Uterus (tissue), 4 donors: ENCODE measurements around the gene CCDC61. TPM values are rescaled to one million over a fixed set of nuclear protein-coding genes. Genes with fewer than 3 reads are reported as not detected.

ENCODE experiments used
- DNase-seq, 2 donors: peaks; one replicate each; pipeline ENCODE4 v3.0.0-alpha.2; 2019 to 2020
- H3K27ac ChIP-seq, 2 donors: fragments of 200-600 bp; sonication (generic); 1 replicate in 1 of 2; 2 replicates in 1 of 2; pipeline ENCODE4 v1.5.1; 2016 to 2018
- H3K27me3 ChIP-seq, 2 donors: fragments of 200-600 bp; sonication (generic); one replicate each; pipeline ENCODE4 v1.5.1; 2018 to 2019; ENCODE audit warnings: control low read depth in 1 of 2
- H3K36me3 ChIP-seq, 2 donors: fragments of 200-600 bp; sonication (generic); one replicate each; pipeline ENCODE4 v1.5.1; 2019; ENCODE audit warnings: control low read depth in 1 of 2
- H3K4me1 ChIP-seq, 2 donors: fragments of 200-600 bp; sonication (generic); one replicate each; pipeline ENCODE4 v1.5.1; 2018 to 2019; ENCODE audit warnings: control low read depth in 1 of 2
- H3K4me3 ChIP-seq, 2 donors: fragments of 200-600 bp; sonication (generic); 1 replicate in 1 of 2; 2 replicates in 1 of 2; pipeline ENCODE4 v1.5.1; 2018 to 2019; ENCODE audit warnings: mild to moderate bottlenecking in 1 of 2
- H3K9me3 ChIP-seq, 2 donors: fragments of 200-600 bp; sonication (generic); one replicate each; pipeline ENCODE4 v1.5.1; 2019; ENCODE audit warnings: control low read depth in 1 of 2
- POLR2A ChIP-seq, 2 donors: fragments of 450-650 bp; IDR thresholded peaks; one replicate each; pipeline ENCODE4 v1.6.1; 2016; ENCODE audit warnings: antibody characterized with exemption in 2 of 2, mild to moderate bottlenecking in 1 of 2, moderate library complexity in 1 of 2
- intact Hi-C: fragments of 100-400 bp; cut with DNase I; formaldehyde crosslinking; loops from one replicate; pipeline ENCODE4 v1.15.1; 2023; ENCODE audit warnings: low total_unique reads
- total RNA-seq, 4 donors: library from RNA; depleted of rRNA in 3 of 4; stranded (reverse); fragments of >200 nt in 3 of 4; gene quantifications; one replicate each; pipeline versions ENCODE4 v1.1.0 to v1.2.4, GENCODE V29; 2014 to 2023
- TF ChIP-seq, protein P1 (sequence below), 4 experiments: fragments of 200-600 bp in 2 of 4; fragments of 450-650 bp in 2 of 4; sonication (generic) in 2 of 4; IDR thresholded peaks; one replicate each; pipeline ENCODE4 v1.5.1; 2016 to 2019; ENCODE audit warnings: antibody characterized with exemption in 4 of 4, mild to moderate bottlenecking in 2 of 4, moderate library complexity in 1 of 4
- donor health status: DM: yes; HTN: yes; CAD: no.

The CCDC61 gene
- total RNA-seq, 4 donors from 2014 or later: 1.2 to 21.5 (median 10.1) TPM

DNA sequence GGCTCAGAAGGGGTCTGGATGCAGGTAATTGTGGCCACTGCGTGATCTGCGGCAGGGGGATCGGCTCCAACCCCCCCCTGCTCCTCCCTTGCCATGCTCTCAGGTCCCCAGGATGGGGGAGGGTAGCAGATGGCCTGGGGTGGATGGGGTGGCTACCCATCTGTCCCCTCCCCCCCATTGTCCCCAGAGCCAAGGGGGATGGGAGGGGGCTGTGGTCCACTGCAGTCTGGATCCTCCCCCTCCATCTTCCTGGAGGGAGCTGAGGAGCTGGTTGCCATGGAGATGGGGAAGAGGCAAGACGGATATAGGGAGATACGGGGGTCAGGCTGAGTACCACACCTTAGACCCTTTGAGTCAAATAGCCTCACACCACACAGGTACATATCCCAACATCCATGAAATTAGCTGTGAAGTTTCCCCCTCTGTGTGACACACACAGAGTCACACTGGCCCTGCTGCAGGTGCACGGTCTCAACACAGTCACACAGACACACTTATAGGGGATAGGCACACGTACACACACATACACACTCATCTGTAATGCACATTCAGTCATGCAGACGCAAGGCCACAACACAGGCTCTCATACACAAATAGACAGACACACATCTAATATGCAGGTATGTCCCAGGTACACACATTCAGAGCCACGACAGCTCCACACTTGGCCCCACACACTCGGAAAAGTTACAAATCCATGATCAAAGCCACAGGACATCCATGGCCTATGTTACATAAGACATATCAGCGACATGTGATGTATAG is 19.8 kb upstream of the CCDC61 start:
- intact Hi-C loops: no loop called here
- Histone ChIP-seq H3K27me3 (peaks cover 0 to 12% of the 10 kb centered on the region in 2 donors), H3K4me3 (no peak overlapping the region), H3K27ac (no peak overlapping the region), H3K36me3 (no peaks in the 10 kb centered on the region), H3K9me3 (no peaks in the 10 kb centered on the region), H3K4me1 (no peaks in the 10 kb centered on the region)
- no peak for DNase-seq
- no peak for TF ChIP-seq POLR2A (IDR thresholded peaks at IDR 0.05)
- TF ChIP-seq, protein P1, sequence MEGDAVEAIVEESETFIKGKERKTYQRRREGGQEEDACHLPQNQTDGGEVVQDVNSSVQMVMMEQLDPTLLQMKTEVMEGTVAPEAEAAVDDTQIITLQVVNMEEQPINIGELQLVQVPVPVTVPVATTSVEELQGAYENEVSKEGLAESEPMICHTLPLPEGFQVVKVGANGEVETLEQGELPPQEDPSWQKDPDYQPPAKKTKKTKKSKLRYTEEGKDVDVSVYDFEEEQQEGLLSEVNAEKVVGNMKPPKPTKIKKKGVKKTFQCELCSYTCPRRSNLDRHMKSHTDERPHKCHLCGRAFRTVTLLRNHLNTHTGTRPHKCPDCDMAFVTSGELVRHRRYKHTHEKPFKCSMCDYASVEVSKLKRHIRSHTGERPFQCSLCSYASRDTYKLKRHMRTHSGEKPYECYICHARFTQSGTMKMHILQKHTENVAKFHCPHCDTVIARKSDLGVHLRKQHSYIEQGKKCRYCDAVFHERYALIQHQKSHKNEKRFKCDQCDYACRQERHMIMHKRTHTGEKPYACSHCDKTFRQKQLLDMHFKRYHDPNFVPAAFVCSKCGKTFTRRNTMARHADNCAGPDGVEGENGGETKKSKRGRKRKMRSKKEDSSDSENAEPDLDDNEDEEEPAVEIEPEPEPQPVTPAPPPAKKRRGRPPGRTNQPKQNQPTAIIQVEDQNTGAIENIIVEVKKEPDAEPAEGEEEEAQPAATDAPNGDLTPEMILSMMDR (IDR thresholded peaks at IDR 0.05): no peak

DNA sequence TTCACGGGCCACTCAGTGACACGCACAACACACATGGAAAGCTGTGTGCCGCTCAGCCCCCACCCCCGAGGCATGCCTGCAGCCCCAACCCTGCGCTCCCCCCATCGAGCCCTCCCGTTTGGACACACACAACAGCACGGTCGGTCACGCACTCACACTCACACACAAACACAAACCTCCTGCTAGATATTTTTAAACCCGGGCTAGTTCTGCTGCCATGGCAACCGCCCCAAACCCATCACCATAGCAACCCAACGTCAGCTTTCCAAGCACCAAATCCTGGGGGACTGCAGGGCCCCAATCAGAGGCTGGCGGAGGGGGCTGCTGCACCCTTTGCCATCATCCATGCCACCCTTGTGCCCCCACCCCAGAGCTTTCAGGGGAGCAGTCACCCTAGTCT is 19.1 kb upstream of the CCDC61 start:
- Histone ChIP-seq H3K4me3 (no peak overlapping the region), H3K9me3 (no peaks in the 10 kb centered on the region), H3K36me3 (no peaks in the 10 kb centered on the region), H3K27me3 (peaks cover 0 to 12% of the 10 kb centered on the region in 2 donors), H3K4me1 (no peaks in the 10 kb centered on the region), H3K27ac (no peak overlapping the region)
- no peak for DNase-seq
- intact Hi-C loops: no loop called here
- TF ChIP-seq, protein P1 (IDR thresholded peaks at IDR 0.05): no peak
- TF ChIP-seq POLR2A (IDR thresholded peaks at IDR 0.05): no peak

DNA sequence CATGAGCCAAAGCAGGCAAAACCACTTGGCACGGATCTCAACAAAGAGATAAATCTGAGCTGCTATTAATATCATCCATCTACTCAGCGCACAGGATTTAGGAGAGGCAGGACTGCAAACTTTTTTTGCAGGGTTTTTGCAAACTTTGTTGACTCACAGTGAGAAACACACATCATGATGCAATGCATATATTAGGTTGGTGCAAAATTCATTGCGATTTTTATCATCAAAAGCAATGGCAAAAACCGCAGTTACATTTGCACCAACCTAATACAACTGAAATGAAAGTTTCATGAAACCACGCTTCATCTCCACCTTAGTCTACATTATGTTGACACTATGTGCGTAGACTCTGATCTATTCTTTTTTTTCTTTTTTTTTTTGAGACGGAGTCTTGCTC is 17.1 kb upstream of the CCDC61 start:
- H3K36me3 ChIP-seq: no peaks in the 10 kb centered on the region
- no peak overlapping the region for H3K27ac ChIP-seq
- TF ChIP-seq POLR2A (IDR thresholded peaks at IDR 0.05): no peak
- TF ChIP-seq, protein P1 (IDR thresholded peaks at IDR 0.05): no peak
- no peak overlapping the region for H3K4me3 ChIP-seq
- intact Hi-C loops: no loop called here
- H3K27me3 ChIP-seq: no peaks in the 10 kb centered on the region
- H3K4me1 ChIP-seq: no peaks in the 10 kb centered on the region
- no peaks in the 10 kb centered on the region for H3K9me3 ChIP-seq
- no peak for DNase-seq

DNA sequence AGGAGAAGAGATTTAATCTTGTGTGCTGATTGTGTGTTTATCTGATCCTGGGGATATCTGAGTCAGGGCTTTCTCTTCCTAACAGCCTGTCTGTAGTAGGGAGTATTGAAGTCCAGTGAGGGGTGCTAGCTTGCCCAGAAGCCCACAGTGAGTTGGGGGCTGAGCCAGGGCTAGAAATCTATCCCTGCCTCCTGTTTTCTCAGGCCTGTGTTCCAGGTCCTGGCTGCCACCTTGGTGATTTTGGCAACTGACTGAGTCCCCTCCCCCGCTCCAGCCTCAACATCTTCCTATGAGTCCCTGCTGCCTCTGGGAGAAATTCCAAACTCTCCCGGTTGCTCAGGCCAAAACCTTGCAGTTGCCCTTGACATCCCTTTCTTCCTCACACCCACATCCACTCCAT is 13.9 kb upstream of the CCDC61 start:
- no peak for DNase-seq
- no peak overlapping the region for H3K27ac ChIP-seq
- intact Hi-C loops: no loop called here
- H3K27me3 ChIP-seq: no peaks in the 10 kb centered on the region
- H3K36me3 ChIP-seq: no peaks in the 10 kb centered on the region
- no peaks in the 10 kb centered on the region for H3K9me3 ChIP-seq
- H3K4me3 ChIP-seq: no peak overlapping the region
- TF ChIP-seq, protein P1 (IDR thresholded peaks at IDR 0.05): no peak
- TF ChIP-seq POLR2A (IDR thresholded peaks at IDR 0.05): no peak
- H3K4me1 ChIP-seq: no peaks in the 10 kb centered on the region

DNA sequence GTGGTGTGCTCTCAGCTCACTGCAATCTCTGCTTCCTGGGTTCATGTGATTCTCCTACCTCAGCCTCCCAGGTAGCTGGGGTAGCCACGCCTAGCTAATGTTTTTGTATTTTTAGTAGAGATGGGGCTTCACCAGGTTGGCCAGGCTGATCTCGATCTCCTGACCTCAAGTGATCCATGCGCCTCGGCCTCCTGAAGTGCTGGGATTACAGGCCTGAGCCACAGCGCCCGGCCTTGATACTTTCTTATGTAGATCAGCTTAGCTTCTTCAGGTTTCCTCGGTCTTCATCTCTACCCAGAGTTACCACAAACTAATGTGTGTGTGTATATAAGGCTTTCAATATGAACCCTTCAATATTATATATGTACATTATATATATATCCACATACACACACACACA is 9.9 kb upstream of the CCDC61 start:
- DNase-seq: no peak
- Histone ChIP-seq H3K9me3 (no peaks in the 10 kb centered on the region), H3K4me3 (no peak overlapping the region), H3K27ac (no peak overlapping the region), H3K36me3 (no peaks in the 10 kb centered on the region), H3K4me1 (no peaks in the 10 kb centered on the region), H3K27me3 (no peaks in the 10 kb centered on the region)
- TF ChIP-seq, protein P1 (IDR thresholded peaks at IDR 0.05): no peak
- TF ChIP-seq POLR2A (IDR thresholded peaks at IDR 0.05): no peak
- intact Hi-C loops: no loop called here
